PC-3 (cell line): ENCODE data around the gene FYN. TPM values are rescaled to one million over a fixed set of nuclear protein-coding genes. Genes with fewer than 3 reads are reported as not detected.

Experiments
- ATAC-seq: fragments of 200-7000 bp; cut with Tn5 transposase; 2 replicates; pipeline ENCODE4 v1.9.1; 2020; ENCODE audit warnings: mild to moderate bottlenecking, moderate library complexity
- BruUV-seq: library from RNA; stranded (reverse); fragments of 400-500 nt; replicated peaks from 2 replicates; lab custom pipeline; 2021; lab: Mats Ljungman, UMichigan
- CTCF ChIA-PET: fragments of 300-600 bp; sonication (Branson Sonifier 250); formaldehyde crosslinking; loops from one replicate; lab custom pipeline; 2022; ENCODE audit warnings: antibody characterized with exemption; lab: Charles Lee
- POLR2A ChIA-PET: fragments of 300-600 bp; sonication (Branson Sonifier 250); formaldehyde crosslinking; loops from one replicate; lab custom pipeline; 2022; ENCODE audit warnings: antibody characterized with exemption; ENCODE audit not compliant: unreplicated experiment; lab: Charles Lee
- DNase-seq: peaks from one replicate; pipeline ENCODE4 v3.0.0-alpha.2; 2015
- H2AFZ ChIP-seq: fragments of 300-600 bp; sonication (generic); 2 replicates; pipeline ENCODE4 v1.6.0; 2016; ENCODE audit warnings: antibody characterized with exemption, low read length
- H3F3A ChIP-seq: fragments of 300-600 bp; sonication (generic); one replicate; pipeline ENCODE4 v1.6.0; 2017; ENCODE audit warnings: antibody characterized with exemption, low read length, control low read depth, mild to moderate bottlenecking; ENCODE audit not compliant: unreplicated experiment
- H3K27ac ChIP-seq: fragments of 300-600 bp; sonication (generic); 2 replicates; pipeline ENCODE4 v1.5.1; 2016; ENCODE audit warnings: mild to moderate bottlenecking, low read length
- H3K27me3 ChIP-seq: fragments of 300-600 bp; sonication (generic); 2 replicates; pipeline ENCODE4 v1.6.1; 2016; ENCODE audit warnings: low read length, mixed read lengths
- H3K36me3 ChIP-seq: fragments of 300-600 bp; sonication (generic); 2 replicates; pipeline ENCODE4 v1.6.1; 2016; ENCODE audit warnings: low read depth, mixed run types, low read length, mixed read lengths
- H3K4me1 ChIP-seq: fragments of 300-600 bp; sonication (generic); 2 replicates; pipeline ENCODE4 v1.5.1; 2016; ENCODE audit warnings: low read length; ENCODE audit not compliant: insufficient read depth
- H3K4me2 ChIP-seq: fragments of 300-600 bp; sonication (generic); 2 replicates; pipeline ENCODE4 v1.6.0; 2016; ENCODE audit warnings: low read length
- H3K4me3 ChIP-seq: fragments of 300-600 bp; sonication (generic); 2 replicates; pipeline ENCODE4 v1.5.1; 2016; ENCODE audit warnings: mild to moderate bottlenecking, low read length, mixed read lengths
- H3K79me2 ChIP-seq: fragments of 300-600 bp; sonication (generic); 2 replicates; pipeline ENCODE4 v1.6.1; 2017; ENCODE audit warnings: low read length, mixed read lengths
- H3K9ac ChIP-seq: fragments of 300-600 bp; sonication (generic); 2 replicates; pipeline ENCODE4 v1.6.0; 2016; ENCODE audit warnings: mild to moderate bottlenecking, low read length
- H3K9me2 ChIP-seq: fragments of 300-600 bp; sonication (generic); replicated peaks from 2 replicates; pipeline ENCODE4 v1.6.1; 2016; ENCODE audit warnings: mixed run types, low read length, mixed read lengths
- H3K9me3 ChIP-seq: fragments of 300-600 bp; sonication (generic); 2 replicates; pipeline ENCODE4 v1.6.1; 2016; ENCODE audit warnings: low read length, mixed read lengths
- H4K20me1 ChIP-seq: fragments of 300-600 bp; sonication (generic); 2 replicates; pipeline ENCODE4 v1.6.1; 2016; ENCODE audit warnings: low read length, mixed read lengths
- CTCF ChIP-seq: fragments of 300-600 bp; sonication (generic); conservative IDR thresholded peaks from 2 replicates; pipeline ENCODE4 v1.5.1; 2017; ENCODE audit warnings: antibody characterized with exemption, low read depth, mild to moderate bottlenecking, low read length
- EZH2 ChIP-seq: fragments of 300-600 bp; sonication (generic); IDR thresholded peaks from one replicate; pipeline ENCODE4 v1.6.1; 2017; ENCODE audit warnings: antibody characterized with exemption, mild to moderate bottlenecking, low read length; ENCODE audit not compliant: unreplicated experiment
- EZH2phosphoT487 ChIP-seq: fragments of 300-600 bp; sonication (generic); IDR thresholded peaks from 2 replicates; pipeline ENCODE4 v1.6.1; 2018; ENCODE audit warnings: mild to moderate bottlenecking, antibody characterized with exemption, low read length, borderline replicate concordance
- intact Hi-C: fragments of 100-400 bp; cut with micrococcal nuclease; formaldehyde crosslinking; loops from 2 replicates; pipeline ENCODE4 v1.9.0; 2023
- total RNA-seq: library from RNA; depleted of rRNA; stranded (reverse); fragments of >200 nt; gene quantifications from 2 replicates; pipeline ENCODE4 v1.2.3, GENCODE V29; 2014

The FYN gene
- total RNA-seq, 1 experiment from 2014 or later: 27.6 TPM

- Histone ChIP-seq H2AFZ (no peak overlapping the region), H3K79me2 (no peaks in the 10 kb centered on the region), H3F3A (no peaks in the 10 kb centered on the region), H3K4me1 (peaks cover 4% of the 10 kb centered on the region; the same call in 1 of the 2 replicates), H3K4me3 (no peak overlapping the region), H3K36me3 (no peaks in the 10 kb centered on the region), H3K9me3 (no peaks in the 10 kb centered on the region), H3K9ac (no peak overlapping the region), H3K27ac (no peak overlapping the region), H3K27me3 (no peaks in the 10 kb centered on the region), H3K4me2 (no peak overlapping the region), H3K9me2 (no peaks in the 10 kb centered on the region), H4K20me1 (no peaks in the 10 kb centered on the region)
- TF ChIP-seq EZH2 (no peak), CTCF (no peak), EZH2phosphoT487 (no peak)
- ChIA-PET POLR2A (no interaction called here), CTCF (no interaction called here)
- intact Hi-C loops: loop anchor here (5.0 kb wide), 2 partner anchors 161 to 456 kb away; partner anchors contain the start of gene FYN
- DNase-seq (no peak), ATAC-seq (no peak)
- BruUV-seq: no TSS peak
Observed at GRCh38 chr6:111711476-111711875, 161.8 kb downstream of the FYN start.

- H2AFZ ChIP-seq: no peak overlapping the region
- peaks cover 4% of the 10 kb centered on the region; the same call in 1 of the 2 replicates for H3K4me1 ChIP-seq
- no TSS peak for BruUV-seq
- CTCF ChIA-PET: no interaction called here
- intact Hi-C loops: loop anchor here (1.0 to 5.0 kb wide), 4 partner anchors 161 to 456 kb away; partner anchors contain the start of gene FYN
- no peaks in the 10 kb centered on the region for H3K9me3 ChIP-seq
- TF ChIP-seq EZH2: no peak
- no peak for TF ChIP-seq EZH2phosphoT487
- TF ChIP-seq CTCF: no peak
- no peaks in the 10 kb centered on the region for H3F3A ChIP-seq
- H3K4me3 ChIP-seq: no peak overlapping the region
- no peaks in the 10 kb centered on the region for H3K79me2 ChIP-seq
- no peak for ATAC-seq
- POLR2A ChIA-PET: no interaction called here
- no peaks in the 10 kb centered on the region for H3K9me2 ChIP-seq
- no peak overlapping the region for H3K9ac ChIP-seq
- no peak for DNase-seq
- H3K36me3 ChIP-seq: no peaks in the 10 kb centered on the region
- H3K4me2 ChIP-seq: no peak overlapping the region
- no peaks in the 10 kb centered on the region for H4K20me1 ChIP-seq
- no peaks in the 10 kb centered on the region for H3K27me3 ChIP-seq
- H3K27ac ChIP-seq: no peak overlapping the region
Observed at GRCh38 chr6:111710911-111711310, 162.3 kb downstream of the FYN start.

- Histone ChIP-seq H3F3A (no peaks in the 10 kb centered on the region), H3K9me2 (no peaks in the 10 kb centered on the region), H3K79me2 (no peaks in the 10 kb centered on the region), H3K36me3 (no peaks in the 10 kb centered on the region), H4K20me1 (no peaks in the 10 kb centered on the region), H3K4me3 (peak overlapping the region; percentile 30; the same call in 1 of the 2 replicates), H3K27ac (no peak overlapping the region), H3K4me2 (0 out of 2 replicates have a peak overlapping the region, but pooled peaks have one; percentile 52), H2AFZ (peak overlapping the region; percentile 73), H3K9ac (peak overlapping the region; percentile 27), H3K4me1 (peaks cover 4% of the 10 kb centered on the region; the same call in 1 of the 2 replicates), H3K27me3 (no peaks in the 10 kb centered on the region), H3K9me3 (no peaks in the 10 kb centered on the region)
- no TSS peak for BruUV-seq
- ChIA-PET POLR2A (no interaction called here), CTCF (interaction anchor here (1.0 kb wide), 1 partner anchor 333 kb away, joined by 5 read pairs; no protein-coding TSS in a partner anchor)
- no peak for ATAC-seq
- no peak for DNase-seq
- TF ChIP-seq CTCF (no peak), EZH2 (no peak), EZH2phosphoT487 (no peak)
- intact Hi-C loops: loop anchor here (1.0 to 5.0 kb wide), 4 partner anchors 162 to 457 kb away; partner anchors contain the start of gene FYN
Observed at GRCh38 chr6:111710439-111710838, 162.8 kb downstream of the FYN start.
